Nucleus accumbens (tissue), 56 donors: ENCODE data around the gene PDE9A.
"Not testable (repeated sequence)": the region's sequence is repeated elsewhere in the genome, so short reads cannot be mapped to it uniquely, and the experiment has no call there.

ENCODE experiments used
- DNase-seq, 56 donors: peaks; one replicate each; lab custom pipeline; 2025; lab: John Stamatoyannopoulos, UW

PDE9A gene

DNA sequence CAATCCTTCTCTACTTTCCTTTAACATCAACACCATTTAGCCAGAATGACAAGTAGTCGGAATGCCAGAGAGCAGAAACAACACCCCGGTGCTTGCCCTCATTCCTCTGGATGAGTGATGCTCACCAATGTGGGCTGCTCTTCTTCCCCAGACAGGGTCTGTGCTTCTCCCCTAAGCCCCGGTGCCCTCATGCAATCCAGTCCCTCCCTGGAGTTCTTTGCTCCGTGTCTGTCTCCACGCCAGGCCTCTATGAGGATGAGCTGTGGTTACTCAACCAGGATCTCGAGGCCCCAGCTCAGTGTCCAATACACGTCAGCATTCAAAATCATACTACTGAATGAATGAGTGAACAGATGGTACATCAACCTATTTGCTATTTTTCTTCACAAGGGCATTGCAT lies 29.7 kb upstream of the PDE9A start:
- no peak for DNase-seq

DNA sequence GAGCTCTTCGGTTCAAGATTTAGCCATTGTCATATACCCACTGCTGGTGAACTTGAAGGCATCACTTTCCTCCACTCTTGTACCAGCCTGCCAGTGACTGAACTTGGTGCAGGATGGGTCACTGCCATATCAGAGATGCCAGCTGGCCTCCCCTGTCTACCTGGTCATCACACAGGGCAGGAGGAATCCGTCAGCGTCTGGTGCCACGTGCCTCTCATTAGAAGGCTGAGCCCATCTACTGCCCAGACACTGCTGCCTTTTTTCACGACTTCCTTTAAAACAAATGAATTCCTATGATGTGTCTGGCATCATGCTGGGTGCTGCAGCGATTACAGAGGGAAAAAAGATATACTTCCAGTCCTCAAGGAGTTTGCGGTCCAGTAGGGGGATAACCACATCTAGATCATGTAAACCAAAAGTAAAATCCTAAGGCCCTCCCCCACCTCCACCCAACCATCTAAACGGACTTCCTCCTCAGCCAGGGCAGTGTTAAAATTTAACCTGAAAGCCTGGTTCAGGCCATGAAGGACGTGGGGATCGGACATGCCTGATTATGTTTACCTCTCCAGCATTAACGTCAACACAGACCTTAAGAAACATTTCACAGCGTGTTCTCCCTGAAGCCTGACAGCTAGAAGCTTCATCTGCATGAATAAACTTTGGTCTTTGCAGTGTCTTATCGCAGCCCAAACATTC lies 29.2 kb upstream of the PDE9A start:
- DNase-seq = no peak

DNA sequence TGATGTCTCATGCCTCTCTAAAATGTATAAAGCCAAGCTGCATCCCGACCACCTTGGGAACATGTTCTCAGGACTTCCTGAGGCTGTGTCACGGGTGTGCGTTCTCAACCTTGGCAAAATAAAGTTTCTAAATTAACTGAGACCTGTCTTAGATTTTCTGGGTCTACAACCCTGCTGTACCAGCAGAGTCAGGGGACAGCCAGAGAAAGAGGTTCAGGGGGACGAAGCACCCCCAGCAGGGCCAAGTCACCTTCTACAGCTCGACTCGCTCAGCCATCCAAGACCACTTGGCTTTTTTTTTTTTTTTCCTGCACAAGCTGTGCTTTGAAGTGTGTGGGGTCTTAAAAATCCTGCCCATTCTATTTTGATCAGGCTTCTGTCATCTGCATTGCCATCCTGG lies 28.5 kb upstream of the PDE9A start:
- DNase-seq = no peak

DNA sequence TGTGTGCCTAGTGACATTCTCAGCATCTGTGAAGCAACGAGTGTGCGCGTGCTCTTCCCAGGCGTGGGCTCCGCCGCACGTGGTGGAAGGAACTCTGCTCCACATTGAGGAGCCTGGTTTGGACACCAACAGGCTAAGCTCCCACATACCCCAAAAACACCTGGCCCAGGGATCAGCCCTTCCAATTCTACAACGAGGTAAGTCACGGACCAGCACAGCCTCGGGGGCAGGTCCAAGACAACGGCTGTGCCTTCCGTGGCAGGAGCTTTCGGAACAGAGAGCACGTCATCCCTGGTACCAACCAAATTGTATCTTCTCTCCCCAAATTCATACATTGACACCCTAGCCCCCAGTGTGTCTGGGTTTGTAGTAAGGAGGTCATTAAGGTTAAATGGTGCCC lies 27.2 kb upstream of the PDE9A start:
- no peak for DNase-seq

DNA sequence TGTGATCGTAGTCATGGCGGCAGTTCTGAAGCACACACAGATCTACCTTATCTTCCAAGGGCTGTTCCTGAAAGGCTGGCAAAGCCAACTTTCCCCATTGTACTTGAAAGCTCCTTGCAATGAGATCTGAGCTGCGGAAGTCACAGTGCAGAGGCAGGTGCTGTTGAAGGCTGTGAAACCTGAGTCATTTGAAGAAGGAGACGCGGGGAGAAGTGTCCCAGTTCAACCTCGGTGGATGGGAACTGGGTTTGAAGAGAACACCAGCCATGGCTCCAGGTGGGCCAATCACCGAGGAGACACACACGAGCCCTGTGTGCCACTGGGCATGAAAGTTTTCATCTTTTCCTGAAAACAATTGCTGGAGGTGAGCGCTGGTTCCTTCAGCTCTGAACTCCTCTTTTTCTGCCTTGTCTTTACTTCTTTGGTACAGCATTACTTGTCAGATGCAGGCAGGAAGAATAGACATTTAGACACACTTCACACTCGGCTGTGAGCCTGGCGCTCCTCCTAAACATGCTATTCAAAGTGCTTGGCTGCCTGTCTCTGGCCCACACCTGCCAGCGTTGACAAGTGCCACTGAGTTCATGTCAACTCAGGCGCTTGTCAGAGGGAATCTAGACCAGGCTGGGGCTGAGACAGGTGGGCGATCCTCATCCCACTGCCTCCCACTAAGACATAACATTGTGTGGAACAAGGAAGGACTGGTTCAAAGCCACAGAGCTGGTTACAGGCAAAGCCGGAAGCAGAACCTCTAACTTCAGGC lies 25.7 kb upstream of the PDE9A start:
- peak in 15 of 56 donors; percentile 30 to 63 (median 54) for DNase-seq

DNA sequence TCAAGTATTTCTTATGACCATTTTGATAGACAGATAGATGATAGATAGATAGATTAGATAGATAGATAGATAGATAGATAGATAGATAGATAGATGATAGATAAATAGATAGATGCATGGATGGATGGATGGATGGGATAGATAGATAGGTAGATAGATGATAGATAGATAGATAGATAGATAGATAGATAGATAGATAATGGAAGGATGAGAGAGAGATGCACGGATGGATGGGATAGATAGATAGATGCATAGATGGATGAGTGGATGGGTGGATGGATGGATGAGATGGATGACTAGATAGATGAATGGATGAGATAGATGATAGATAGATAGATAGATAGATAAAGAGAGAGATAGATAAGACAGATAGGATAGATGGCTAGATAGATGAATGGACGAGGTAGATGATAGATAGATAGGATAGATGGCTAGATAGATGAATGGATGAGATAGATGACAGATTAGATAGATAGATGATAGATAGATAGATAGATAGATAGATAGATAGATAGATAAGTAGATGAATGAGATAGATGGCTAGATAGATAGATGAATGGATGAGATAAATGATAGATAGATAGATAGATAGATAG lies 24.9 kb upstream of the PDE9A start:
- not testable (repeated sequence) for DNase-seq

GRCh38 chr21:42629933-42630589 lies 23.4 kb upstream of the PDE9A start:
- no peak for DNase-seq

DNA sequence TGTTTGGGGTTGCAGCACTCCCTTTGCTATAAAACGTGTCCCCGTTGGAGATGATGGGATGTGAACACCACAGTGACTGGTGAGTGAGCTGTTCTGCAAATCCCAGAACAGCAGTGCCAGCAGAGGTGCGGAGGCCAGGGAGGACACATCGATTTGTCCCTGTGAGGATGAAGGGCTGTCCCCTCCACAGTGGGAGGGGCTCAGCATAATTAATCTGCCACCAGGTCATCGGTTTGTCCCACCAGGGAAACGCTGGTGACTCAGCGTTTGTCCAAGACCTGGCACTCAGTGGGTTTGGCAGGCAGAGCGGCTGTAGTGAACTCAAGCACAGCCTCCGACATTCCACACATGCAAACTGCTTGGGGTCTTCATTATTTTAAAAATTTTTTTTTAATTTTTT lies 22.8 kb upstream of the PDE9A start:
- no peak for DNase-seq

- DNase-seq = no peak
These were observed 22.3 kb upstream of the PDE9A start for GRCh38 chr21:42631142-42631541.

DNA sequence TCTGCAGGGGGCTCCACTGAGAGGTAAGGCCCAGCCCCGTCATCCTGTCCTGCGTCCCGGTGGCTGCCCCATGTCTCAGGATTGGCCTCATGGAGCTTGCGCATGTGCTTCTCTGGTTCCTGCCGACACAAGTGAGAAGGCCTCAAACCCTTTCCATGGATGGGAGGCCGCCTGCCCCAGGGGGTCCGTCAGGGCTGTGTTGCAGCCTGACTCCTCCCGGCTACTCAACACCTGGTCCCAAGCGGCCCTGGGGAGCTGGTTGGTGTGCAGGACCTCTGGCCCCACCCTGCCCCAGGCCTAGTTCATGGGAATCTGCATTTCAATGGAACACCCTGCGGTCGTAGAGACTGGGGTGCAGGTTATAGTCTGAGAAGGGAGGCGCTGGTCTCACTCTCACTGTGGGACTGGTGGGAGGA lies 21.1 kb upstream of the PDE9A start:
- no peak for DNase-seq

- DNase-seq = no peak
These were observed 20.4 kb upstream of the PDE9A start for GRCh38 chr21:42632771-42633690.

- DNase-seq = no peak
These were observed 19.6 kb upstream of the PDE9A start for GRCh38 chr21:42633858-42634257.

DNA sequence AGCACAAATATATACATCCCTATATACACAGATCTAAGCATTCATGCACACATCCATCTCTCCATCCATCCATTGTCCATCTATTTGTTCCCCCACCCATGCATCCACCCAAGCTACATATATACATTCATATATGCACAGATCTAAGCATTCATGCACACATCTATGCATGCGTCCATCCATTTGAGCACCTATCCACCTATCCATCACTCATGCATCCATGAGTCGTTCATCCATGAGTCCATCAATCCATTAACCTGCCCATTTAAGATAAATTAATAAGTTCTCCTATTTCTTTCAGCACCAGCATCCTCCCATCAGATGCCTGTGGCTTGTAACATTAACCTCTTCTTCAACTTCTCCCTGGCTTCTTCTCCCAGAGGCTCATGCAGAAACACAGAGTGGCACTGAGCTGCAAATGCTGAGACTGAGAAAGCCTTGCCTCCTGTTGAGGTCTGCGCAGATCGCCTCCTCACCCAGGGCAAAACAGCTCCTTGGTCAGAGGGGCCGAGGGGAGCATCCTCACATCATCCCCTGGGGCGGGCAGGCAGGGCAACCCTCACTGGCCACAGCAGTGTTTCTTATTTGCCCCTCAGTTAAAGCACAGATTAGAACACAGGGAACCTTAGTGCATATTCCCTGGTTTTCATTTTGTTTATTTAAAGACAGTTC lies 17.4 kb upstream of the PDE9A start:
- DNase-seq = no peak

- DNase-seq = no peak
These were observed 16.7 kb upstream of the PDE9A start for GRCh38 chr21:42636520-42637266.

DNA sequence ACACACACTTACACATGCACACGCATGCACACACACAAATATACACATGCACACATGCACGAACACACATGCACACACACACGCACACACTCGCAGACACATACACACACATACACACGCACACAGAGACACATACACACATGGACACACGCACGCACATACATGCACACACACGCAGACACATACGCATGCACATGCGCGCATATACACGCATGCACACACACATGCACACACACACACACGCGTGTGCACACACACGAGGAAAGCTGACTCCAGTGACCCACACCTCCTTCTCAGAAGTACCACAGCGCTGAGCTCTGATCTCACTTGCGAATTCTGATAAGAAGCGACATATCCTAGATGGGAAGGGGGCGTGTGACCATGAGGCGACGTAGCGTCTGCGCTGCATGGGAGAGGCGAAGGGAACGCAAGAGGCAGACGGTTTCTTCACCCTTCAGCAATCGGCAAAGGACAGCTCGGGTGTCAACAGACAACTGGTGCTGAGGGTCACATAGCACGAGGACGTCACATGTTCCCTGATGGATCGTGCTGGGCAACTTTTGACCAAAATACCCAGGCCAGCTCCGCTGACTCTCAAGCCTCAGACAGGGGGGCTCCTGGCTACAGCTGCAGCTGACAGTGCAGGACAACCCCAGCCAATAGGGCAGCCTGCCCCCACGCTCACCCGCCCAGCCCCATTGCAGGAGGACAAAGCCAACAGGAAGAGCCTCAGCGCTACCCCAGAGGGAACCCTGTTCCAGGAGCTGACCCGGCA lies 16.0 kb upstream of the PDE9A start:
- DNase-seq = no peak

DNA sequence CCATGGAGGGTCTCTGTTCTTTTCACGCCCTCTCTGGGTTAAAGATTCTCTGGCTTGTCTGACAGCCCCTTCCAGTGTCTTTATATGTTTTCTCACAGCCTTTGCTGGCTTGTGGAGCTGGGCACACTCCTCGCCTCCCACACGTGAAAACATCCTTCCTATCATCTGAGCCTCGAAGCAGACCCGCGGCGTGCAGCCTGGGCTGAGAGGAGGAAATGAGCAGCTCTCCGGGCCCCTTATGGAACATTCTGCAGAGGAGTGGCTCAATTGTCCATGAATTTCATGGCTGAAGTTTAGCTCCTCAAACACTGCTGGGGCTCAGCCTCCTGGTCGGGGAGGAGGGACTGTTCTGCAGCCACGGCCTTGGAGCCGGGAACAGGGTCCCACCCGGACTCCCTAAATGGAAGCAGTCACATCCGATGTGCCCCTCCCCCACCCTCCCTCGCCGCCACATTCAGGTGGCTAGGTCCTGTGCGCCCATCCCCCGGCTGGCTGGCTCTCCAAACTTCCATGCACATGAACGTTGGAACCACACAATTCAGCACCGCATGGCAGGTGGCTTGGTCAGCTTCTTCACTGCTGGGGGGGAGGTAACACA lies 15.1 kb upstream of the PDE9A start:
- no peak for DNase-seq

- no peak for DNase-seq
These were observed 13.7 kb upstream of the PDE9A start for GRCh38 chr21:42639646-42640152.
